Measurements from ENCODE around the gene ADGRG1. TPM values are rescaled to one million over a fixed set of nuclear protein-coding genes. Genes with fewer than 3 reads are reported as not detected.

Gene ADGRG1
- total RNA-seq, 1 experiment from 2014 or later = 2.0 TPM

- no peak for TF ChIP-seq ARID4B (CRISPR knock-in tag; IDR thresholded peaks at IDR 0.05; ENCODE audit: borderline replicate concordance)
- TF ChIP-seq CBFB (CRISPR knock-in tag; IDR thresholded peaks at IDR 0.05; ENCODE audit: low read depth) = no peak
- no peak for TF ChIP-seq NR3C1 (CRISPR knock-in tag; conservative IDR thresholded peaks at IDR 0.05; ENCODE audit: low read depth)
- no peak for TF ChIP-seq ATF6 (CRISPR knock-in tag; IDR thresholded peaks at IDR 0.05)
Measured at GRCh38 chr16:57699899-57700298, 71.5 kb downstream of the ADGRG1 start (continued).

- Mint-ChIP-seq H3K9me3 (no peaks in the 10 kb centered on the region), H3K4me3 (no peak overlapping the region), H3K4me1 (peaks cover 5% of the 10 kb centered on the region; the same call in 1 of the 2 replicates), H3K27ac (no peak overlapping the region), H3K27me3 (ENCODE audit: low read depth) (no peaks in the 10 kb centered on the region; the same call in 1 of the 2 replicates), H3K36me3 (no peaks in the 10 kb centered on the region)
- ChIA-PET POLR2A (interaction anchor here (0.6 kb wide), 1 partner anchor 1034 kb away, joined by 5 read pairs; no protein-coding TSS in a partner anchor), CTCF (interaction anchor here (0.9 kb wide), 1 partner anchor 33 kb away, joined by 3 read pairs; no protein-coding TSS in a partner anchor)
- ATAC-seq (no peak), DNase-seq (ENCODE audit: low spot score) (no peak)
- TF ChIP-seq SP1 (CRISPR knock-in tag; conservative IDR thresholded peaks at IDR 0.05) (no peak), IRF2 (CRISPR knock-in tag; IDR thresholded peaks at IDR 0.05; ENCODE audit: borderline replicate concordance, low read depth) (no peak)
Measured at GRCh38 chr16:57700781-57701551, 72.5 kb downstream of the ADGRG1 start.

- ATAC-seq (no peak), DNase-seq (ENCODE audit: low spot score) (no peak)
- Mint-ChIP-seq H3K36me3 (no peaks in the 10 kb centered on the region), H3K4me1 (peaks cover 5% of the 10 kb centered on the region; the same call in 1 of the 2 replicates), H3K27ac (no peak overlapping the region), H3K4me3 (no peak overlapping the region), H3K9me3 (peaks cover 2% of the 10 kb centered on the region; the same call in 1 of the 2 replicates), H3K27me3 (ENCODE audit: low read depth) (no peaks in the 10 kb centered on the region; the same call in 1 of the 2 replicates)
- CTCF ChIA-PET = no interaction called here
- POLR2A ChIA-PET = interaction anchor here (0.6 kb wide), 1 partner anchor 1033 kb away, joined by 5 read pairs; no protein-coding TSS in a partner anchor
- TF ChIP-seq PREB (CRISPR knock-in tag; IDR thresholded peaks at IDR 0.05; ENCODE audit: borderline replicate concordance) (no peak), HMGXB4 (CRISPR knock-in tag; IDR thresholded peaks at IDR 0.05) (no peak), SMAD3 (CRISPR knock-in tag; IDR thresholded peaks at IDR 0.05; ENCODE audit: borderline replicate concordance) (no peak), GRHL2 (CRISPR knock-in tag; IDR thresholded peaks at IDR 0.05; ENCODE audit: insufficient replicate concordance, severe bottlenecking) (no peak), NFYB (CRISPR knock-in tag; conservative IDR thresholded peaks at IDR 0.05; ENCODE audit: low read depth) (no peak), ZNF512 (CRISPR knock-in tag; IDR thresholded peaks at IDR 0.05; ENCODE audit: borderline replicate concordance) (no peak), ZNF425 (CRISPR knock-in tag; conservative IDR thresholded peaks at IDR 0.05) (no peak), ZNF396 (CRISPR knock-in tag; IDR thresholded peaks at IDR 0.05; ENCODE audit: borderline replicate concordance) (no peak), IRF1 (CRISPR knock-in tag; IDR thresholded peaks at IDR 0.05) (no peak)
Measured at GRCh38 chr16:57701759-57702371, 73.4 kb downstream of the ADGRG1 start.
